NK-92 treated with Interleukin-12 subunit alpha and Interleukin-12 subunit beta, amount 100 ng/mL, for 24 hours (cell line): ENCODE results near the gene KIF1B.
"Not testable (repeated sequence)": the region's sequence is repeated elsewhere in the genome, so short reads cannot be mapped to it uniquely, and the experiment has no call there.

Experiments used
- DNase-seq: peaks from one replicate; lab custom pipeline; 2025; lab: John Stamatoyannopoulos, UW

The KIF1B gene

GRCh38 chr1:10386761-10387676 is 176.6 kb downstream of the KIF1B start:
- no peak for DNase-seq

- no peak for DNase-seq
Observed at GRCh38 chr1:10387677-10388386, 177.5 kb downstream of the KIF1B start.

GRCh38 chr1:10388387-10388715 is 178.0 kb downstream of the KIF1B start:
- DNase-seq = no peak

- DNase-seq = no peak
Observed at GRCh38 chr1:10389271-10389973, 179.1 kb downstream of the KIF1B start.

- DNase-seq = no peak
Observed at GRCh38 chr1:10396870-10397269, 186.5 kb downstream of the KIF1B start.

GRCh38 chr1:10398278-10398733 is 187.9 kb downstream of the KIF1B start:
- DNase-seq = no peak

GRCh38 chr1:10398734-10399443 is 188.5 kb downstream of the KIF1B start, which contains the start of gene PGD:
Gene PGD, plus strand, starts transcription at chr1:10399064. Its CDS starts 54 bp downstream, at chr1:10399118.
- peak; percentile 97 for DNase-seq

GRCh38 chr1:10399444-10399941 is 189.1 kb downstream of the KIF1B start:
- DNase-seq = peak; percentile 31

- peak; percentile 28 for DNase-seq
Observed at GRCh38 chr1:10400013-10400412, 189.6 kb downstream of the KIF1B start.

GRCh38 chr1:10401281-10401680 is 190.9 kb downstream of the KIF1B start:
- no peak for DNase-seq

- no peak for DNase-seq
Observed at GRCh38 chr1:10402729-10403274, 192.4 kb downstream of the KIF1B start.

GRCh38 chr1:10407201-10407600 is 196.8 kb downstream of the KIF1B start:
- no peak for DNase-seq

GRCh38 chr1:10415211-10415930 is 205.0 kb downstream of the KIF1B start:
- DNase-seq = no peak

- not testable (repeated sequence) for DNase-seq
Observed at GRCh38 chr1:10415967-10416366, 205.6 kb downstream of the KIF1B start.

- not testable (repeated sequence) for DNase-seq
Observed at GRCh38 chr1:10418741-10419140, 208.4 kb downstream of the KIF1B start.

GRCh38 chr1:10419351-10419750 is 209.0 kb downstream of the KIF1B start:
- DNase-seq = no peak

- no peak for DNase-seq
Observed at GRCh38 chr1:10421637-10422036, 211.3 kb downstream of the KIF1B start.

- no peak for DNase-seq
Observed at GRCh38 chr1:10424034-10424433, 213.7 kb downstream of the KIF1B start.

GRCh38 chr1:10424651-10425050 is 214.3 kb downstream of the KIF1B start:
- no peak for DNase-seq

- not testable (repeated sequence) for DNase-seq
Observed at GRCh38 chr1:10425826-10426534, 215.6 kb downstream of the KIF1B start.
